ENCODE results near the gene TMCO4.
"Not testable (repeated sequence)": the region's sequence is repeated elsewhere in the genome, so short reads cannot be mapped to it uniquely, and the experiment has no call there.

Gene TMCO4

DNA sequence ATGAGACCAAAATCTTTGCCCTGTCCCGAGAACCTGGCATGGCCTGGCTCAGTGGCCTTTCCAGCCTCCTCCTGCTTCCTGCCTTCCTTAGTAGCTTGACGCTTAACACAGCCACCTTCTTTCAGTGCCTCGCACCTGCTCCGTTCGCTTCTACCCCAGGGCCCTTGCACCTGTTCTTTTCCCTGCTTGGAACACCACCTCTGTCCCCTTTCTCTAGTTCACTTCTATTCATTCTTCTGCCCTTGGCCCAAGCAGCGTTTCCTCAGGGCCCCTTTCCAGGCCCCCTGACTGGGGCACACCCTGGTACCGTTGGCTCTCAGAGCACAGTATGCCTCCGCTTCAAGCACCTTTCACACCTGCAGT lies 144.0 kb downstream of the TMCO4 start:
- DNase-seq (ENCODE audit: low spot score) = no peak

DNA sequence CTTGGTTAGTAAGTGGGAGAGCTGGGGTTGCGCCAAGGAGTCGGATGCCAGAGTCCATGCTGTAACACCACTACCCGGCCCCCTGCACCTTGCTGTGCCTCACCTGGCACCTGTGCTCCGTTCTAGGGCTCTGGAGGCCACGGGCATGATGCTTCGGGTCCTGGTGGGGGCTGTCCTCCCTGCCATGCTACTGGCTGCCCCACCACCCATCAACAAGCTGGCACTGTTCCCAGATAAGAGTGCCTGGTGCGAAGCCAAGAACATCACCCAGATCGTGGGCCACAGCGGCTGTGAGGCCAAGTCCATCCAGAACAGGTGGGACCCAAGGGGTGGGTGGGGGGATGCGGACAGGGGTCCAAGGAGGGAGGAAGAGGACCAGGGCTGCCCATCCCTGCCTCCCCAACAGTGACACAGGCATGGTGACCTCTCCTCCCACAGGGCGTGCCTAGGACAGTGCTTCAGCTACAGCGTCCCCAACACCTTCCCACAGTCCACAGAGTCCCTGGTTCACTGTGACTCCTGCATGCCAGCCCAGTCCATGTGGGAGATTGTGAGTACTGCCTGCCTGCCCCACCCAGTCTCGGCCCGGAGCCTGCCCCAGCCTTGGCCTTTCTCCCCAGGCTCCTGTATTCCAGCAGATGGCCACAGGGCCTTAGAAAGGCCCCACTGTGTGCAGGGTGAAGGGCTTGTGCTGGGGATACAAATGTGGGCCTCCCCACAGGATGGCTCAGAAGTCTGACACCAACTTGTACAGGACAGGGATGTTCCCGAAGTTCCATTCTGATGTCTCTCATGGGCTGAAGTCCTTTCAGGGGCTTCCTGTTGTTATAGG lies 144.6 kb downstream of the TMCO4 start:
- DNase-seq (ENCODE audit: low spot score) = no peak

GRCh38 chr1:19654386-19654785 lies 145.3 kb downstream of the TMCO4 start:
- no peak for DNase-seq (ENCODE audit: low spot score)

DNA sequence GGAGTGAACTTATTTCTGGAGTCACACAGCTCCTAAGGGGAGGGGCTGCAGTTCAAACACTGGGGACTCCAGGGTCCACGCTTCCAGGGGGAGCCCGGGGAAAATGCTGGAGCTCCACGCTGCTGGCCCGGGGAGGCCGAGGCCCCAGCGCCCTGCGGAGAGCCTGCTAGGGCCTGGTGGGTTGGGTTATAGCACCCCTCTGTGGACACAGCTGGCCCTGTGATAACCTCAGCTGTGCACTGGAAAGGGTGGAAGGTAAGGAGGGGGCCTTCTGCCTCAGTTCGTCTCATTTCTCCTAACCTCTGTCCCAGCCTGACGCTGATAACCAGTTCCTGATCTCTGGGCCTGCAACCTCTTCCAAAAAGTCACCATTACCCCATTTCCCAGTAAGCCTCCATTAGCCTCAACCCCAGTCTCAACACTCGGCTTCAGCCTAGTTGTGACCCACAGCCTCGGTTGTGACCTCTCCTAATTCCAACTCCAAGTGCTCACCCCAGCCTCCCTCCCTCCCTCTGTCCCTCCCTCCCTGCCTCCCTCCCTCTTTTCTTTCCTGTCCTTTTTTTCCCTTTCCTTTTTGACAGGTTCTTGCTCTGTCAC lies 148.5 kb downstream of the TMCO4 start:
- DNase-seq (ENCODE audit: low spot score) = peak; percentile 93

DNA sequence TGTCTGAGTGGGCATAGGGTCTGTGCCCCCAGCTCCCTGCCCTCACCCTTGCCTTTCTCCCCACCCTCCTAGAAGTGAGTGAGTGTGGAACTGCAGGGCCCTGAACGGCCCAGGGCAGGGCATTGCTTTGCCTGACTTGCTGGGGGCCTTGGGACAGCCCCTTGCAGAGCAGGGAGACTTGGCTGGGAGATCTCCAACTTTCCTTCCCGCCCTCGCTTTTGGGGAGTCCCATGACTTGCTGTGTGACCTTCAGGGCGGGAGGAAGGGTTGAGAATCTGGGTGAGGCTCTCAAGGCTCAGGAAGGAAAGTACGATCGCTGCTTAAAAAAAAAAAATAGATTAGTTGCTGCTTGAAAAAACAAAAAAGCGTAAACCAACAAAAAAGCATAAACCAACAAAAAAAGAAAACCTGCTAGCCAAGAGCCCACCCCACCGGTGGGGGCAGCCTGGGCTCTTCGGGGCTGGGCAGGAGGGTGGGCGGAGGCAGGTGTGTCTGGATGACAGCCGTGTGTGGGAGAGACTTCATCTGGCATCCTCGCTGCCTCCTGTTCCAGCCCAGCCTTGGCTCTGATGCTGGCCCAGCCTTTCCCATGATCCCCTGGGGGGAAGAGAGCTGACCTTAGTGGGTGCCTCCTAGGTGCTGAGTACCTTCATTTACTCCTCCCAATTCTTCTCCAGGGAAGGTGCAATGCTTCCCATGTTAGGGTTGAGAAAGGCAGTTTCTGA lies 149.1 kb downstream of the TMCO4 start:
- DNase-seq (ENCODE audit: low spot score) = no peak

DNA sequence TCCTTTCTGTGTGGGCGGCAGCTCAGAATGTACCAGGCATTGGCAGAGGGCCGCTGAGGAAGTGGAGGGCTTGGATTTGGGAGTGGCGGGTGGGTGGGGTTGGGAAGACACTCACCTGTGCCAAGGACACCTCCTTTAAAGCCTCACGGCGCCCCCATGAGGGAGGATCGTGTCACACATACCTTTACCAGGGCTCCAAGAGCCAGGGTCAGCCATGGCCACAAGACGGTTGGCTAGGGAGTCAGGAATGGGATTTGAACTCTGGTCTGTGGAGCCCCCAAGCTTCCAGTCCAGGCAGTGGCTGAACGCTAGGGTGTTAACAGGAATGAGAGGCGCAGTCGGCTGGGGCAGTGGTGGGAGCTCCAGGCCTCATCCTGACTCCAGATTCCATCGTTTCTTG lies 151.0 kb downstream of the TMCO4 start:
- no peak for DNase-seq (ENCODE audit: low spot score)

DNA sequence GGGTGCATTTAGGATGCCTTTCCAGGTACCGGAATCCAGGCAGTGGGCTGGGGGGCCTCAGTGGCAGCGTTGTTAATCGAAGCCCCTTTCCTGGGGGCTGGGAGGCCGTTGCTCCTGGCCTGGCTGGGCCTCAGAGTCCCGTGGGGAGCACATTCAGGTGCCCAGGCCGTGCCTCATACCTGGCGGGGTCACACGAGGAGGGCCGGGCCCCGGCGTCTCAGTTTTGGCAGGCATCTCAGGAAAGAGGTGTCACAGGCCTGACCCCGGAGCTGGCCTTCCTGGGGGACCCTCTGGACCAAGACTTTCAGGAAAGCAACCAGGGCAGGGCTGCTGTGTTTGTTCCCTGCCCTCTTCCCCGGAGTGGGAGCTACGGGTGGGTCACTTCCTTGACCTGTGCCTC lies 151.5 kb downstream of the TMCO4 start:
- DNase-seq (ENCODE audit: low spot score) = no peak

GRCh38 chr1:19647643-19648042 lies 152.1 kb downstream of the TMCO4 start:
- DNase-seq (ENCODE audit: low spot score) = no peak

- DNase-seq (ENCODE audit: low spot score) = no peak
Observed at GRCh38 chr1:19646377-19647319, 153.1 kb downstream of the TMCO4 start.

- no peak for DNase-seq (ENCODE audit: low spot score)
Observed at GRCh38 chr1:19645411-19646251, 154.1 kb downstream of the TMCO4 start.

DNA sequence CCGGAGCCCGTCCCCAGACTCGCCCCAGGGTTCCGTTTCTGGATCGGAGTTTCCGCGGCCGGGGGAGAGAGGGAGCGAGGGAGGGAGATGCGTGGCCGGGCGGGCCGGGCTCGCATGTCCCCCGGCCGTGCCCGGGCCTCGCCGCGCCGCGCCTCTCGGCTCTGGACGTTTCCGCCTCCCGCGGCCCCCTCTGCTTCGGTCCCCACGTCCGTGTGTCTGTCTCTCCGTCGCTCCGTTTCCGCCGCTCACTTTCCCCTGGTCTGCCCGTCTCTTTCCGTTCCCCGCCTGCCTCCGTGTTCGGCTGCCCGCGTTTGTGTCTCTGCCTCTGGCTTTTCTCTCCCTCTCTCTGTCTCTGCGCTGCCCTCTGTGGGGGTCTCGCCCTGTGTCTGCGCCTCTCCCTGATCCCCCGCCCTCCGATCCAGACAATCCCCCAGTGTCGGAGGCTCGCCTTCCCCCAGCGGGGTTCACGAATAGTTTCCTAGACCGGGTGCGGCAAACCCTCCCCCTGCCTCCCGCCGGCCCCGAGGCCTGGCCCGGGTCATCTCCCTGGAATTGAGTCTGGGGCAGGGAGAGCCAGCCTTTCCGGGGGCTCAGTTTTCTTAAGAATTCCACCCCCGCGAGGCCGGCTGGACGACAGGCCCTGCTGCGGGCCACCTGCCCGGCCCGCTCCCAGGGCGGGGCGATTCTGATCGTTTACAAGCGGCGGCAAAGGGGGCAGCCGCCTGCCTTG lies 154.9 kb downstream of the TMCO4 start:
- DNase-seq (ENCODE audit: low spot score) = peak; percentile 66

- DNase-seq (ENCODE audit: low spot score) = no peak
Observed at GRCh38 chr1:19644395-19644680, 155.4 kb downstream of the TMCO4 start.

DNA sequence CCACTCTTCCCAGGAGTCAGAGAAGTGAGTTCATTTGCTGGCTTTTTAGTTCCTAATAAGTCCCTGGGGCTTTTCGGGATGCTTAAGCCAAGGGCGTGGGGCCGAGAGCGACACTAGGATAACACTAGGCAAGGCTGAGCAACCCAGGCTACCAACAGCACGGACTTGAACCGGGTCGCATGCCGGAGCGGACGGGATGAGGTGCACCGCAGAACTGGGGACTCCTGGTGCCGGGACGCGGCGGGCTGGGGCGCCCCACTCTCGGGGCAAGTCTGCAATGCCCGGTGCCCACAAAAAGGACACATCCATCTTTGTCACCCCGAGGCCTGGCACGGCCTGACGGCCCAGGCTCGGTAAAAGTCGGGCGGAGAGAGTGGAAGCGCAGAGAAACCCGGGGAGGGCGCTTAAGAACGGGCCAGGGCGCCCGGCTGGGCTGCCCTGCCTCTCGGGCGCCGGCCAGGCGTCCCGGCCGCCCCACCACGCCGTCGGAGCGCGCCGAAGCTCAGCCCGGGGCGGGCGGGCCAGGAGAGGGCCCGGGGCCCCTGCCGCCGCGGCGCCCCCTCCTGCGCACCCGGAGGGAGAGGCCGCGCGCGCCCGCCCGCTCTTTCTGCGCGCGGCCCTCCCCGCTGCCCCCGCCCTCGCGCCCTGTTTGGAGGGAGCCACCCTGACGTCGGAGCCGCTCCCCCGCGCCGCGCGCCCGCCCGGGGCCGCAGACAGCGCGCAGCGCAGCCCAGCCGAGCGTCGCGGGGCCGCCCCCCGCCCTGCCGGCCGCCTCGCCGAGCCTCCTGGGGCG lies 155.9 kb downstream of the TMCO4 start, which contains the start of gene NBL1:
TSS of gene NBL1 (plus strand) at position 710 of the 793 bp plus-strand sequence. CDS start 10,720 bp downstream, outside the sequence.
- no peak for DNase-seq (ENCODE audit: low spot score)

DNA sequence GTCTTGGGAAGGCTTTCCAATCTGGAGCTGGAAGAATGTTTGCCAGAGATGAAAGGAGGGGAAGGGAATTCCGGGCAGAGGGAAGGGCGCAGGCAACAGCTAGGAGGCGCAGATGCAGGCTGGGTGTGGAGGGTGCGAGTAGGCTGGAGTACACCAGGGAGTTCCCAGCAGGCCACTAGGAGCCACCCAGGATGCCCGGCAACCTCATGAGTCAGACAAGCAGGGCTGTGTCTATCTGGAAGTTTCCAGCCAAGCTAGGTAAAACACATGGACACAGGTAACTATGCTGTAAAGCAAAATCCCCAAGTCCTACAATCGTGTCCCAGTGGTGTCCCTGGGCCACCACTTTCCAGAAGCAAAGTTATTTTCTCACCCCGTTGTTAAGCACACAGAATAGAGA lies 156.6 kb downstream of the TMCO4 start:
- peak; percentile 91 for DNase-seq (ENCODE audit: low spot score)

GRCh38 chr1:19640363-19641316 lies 159.1 kb downstream of the TMCO4 start:
- no peak for DNase-seq (ENCODE audit: low spot score)

DNA sequence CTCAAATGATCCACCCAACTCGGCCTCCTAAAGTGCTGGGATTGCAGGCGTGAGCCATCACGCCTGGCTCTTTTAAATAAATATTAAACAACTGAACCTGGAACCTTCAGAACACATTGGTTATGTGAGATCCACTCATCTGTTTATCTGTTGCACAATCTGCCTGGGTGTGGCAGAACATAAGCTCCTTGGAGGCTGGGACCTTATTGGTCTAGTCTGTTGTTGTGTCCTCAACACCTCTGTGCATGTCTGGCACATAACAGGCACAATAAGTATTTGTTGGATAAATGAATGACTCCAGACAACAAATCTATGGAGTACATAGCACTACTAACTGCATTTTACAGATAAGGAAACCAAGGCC lies 159.7 kb downstream of the TMCO4 start:
- no peak for DNase-seq (ENCODE audit: low spot score)

- DNase-seq (ENCODE audit: low spot score) = not testable (repeated sequence)
Observed at GRCh38 chr1:19639228-19639627, 160.5 kb downstream of the TMCO4 start.

- no peak for DNase-seq (ENCODE audit: low spot score)
Observed at GRCh38 chr1:19637606-19638005, 162.1 kb downstream of the TMCO4 start.

- DNase-seq (ENCODE audit: low spot score) = not testable (repeated sequence)
Observed at GRCh38 chr1:19636749-19637148, 163.0 kb downstream of the TMCO4 start.

Measured in HuH-7.5 (cell line).